Panc1 (cell line): Measurements from ENCODE around the gene ACOT12.

Experiments used
- CTCF ChIP-seq: fragments of 450-650 bp; IDR thresholded peaks from 2 replicates; pipeline ENCODE4 v1.5.1; 2017; ENCODE audit warnings: mild to moderate bottlenecking
- POLR2AphosphoS5 ChIP-seq: IDR thresholded peaks from 2 replicates; pipeline ENCODE4 v1.6.1; 2012; ENCODE audit warnings: mild to moderate bottlenecking, low read depth, low read length, moderate library complexity
- TF ChIP-seq, protein P1 (sequence below), 2 experiments: IDR thresholded peaks; 2 replicates each; pipeline ENCODE4 v1.6.1; 2011 to 2012; ENCODE audit warnings: low read depth in 2 of 2, control low read depth in 1 of 2, low read length in 1 of 2, mild to moderate bottlenecking in 1 of 2, moderate library complexity in 1 of 2; ENCODE audit not compliant: insufficient read depth in 1 of 2

GRCh38 chr5:81428446-81428845 lies 34.5 kb upstream of the ACOT12 start:
- TF ChIP-seq CTCF (no peak), POLR2AphosphoS5 (no peak)
- TF ChIP-seq, protein P1, sequence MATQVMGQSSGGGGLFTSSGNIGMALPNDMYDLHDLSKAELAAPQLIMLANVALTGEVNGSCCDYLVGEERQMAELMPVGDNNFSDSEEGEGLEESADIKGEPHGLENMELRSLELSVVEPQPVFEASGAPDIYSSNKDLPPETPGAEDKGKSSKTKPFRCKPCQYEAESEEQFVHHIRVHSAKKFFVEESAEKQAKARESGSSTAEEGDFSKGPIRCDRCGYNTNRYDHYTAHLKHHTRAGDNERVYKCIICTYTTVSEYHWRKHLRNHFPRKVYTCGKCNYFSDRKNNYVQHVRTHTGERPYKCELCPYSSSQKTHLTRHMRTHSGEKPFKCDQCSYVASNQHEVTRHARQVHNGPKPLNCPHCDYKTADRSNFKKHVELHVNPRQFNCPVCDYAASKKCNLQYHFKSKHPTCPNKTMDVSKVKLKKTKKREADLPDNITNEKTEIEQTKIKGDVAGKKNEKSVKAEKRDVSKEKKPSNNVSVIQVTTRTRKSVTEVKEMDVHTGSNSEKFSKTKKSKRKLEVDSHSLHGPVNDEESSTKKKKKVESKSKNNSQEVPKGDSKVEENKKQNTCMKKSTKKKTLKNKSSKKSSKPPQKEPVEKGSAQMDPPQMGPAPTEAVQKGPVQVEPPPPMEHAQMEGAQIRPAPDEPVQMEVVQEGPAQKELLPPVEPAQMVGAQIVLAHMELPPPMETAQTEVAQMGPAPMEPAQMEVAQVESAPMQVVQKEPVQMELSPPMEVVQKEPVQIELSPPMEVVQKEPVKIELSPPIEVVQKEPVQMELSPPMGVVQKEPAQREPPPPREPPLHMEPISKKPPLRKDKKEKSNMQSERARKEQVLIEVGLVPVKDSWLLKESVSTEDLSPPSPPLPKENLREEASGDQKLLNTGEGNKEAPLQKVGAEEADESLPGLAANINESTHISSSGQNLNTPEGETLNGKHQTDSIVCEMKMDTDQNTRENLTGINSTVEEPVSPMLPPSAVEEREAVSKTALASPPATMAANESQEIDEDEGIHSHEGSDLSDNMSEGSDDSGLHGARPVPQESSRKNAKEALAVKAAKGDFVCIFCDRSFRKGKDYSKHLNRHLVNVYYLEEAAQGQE (IDR thresholded peaks at IDR 0.05; ENCODE audit: insufficient read depth in 1 of 2, low read depth in 2 of 2, low read length in 1 of 2), result no peak
